HG03520 (cell line): Measurements from ENCODE around the gene SOX5.
A peak's percentile ranks its signal among the peaks of the same experiment; 100 is the strongest.
"Not testable (repeated sequence)": the region's sequence is repeated elsewhere in the genome, so short reads cannot be mapped to it uniquely, and the experiment has no call there.

Experiments used
- ATAC-seq: cut with Tn5 transposase; IDR thresholded peaks from one replicate; pipeline ENCODE4 v1.9.1; 2021; ENCODE audit warnings: mild to moderate bottlenecking, moderate library complexity; ENCODE audit not compliant: unreplicated experiment

The SOX5 gene

DNA sequence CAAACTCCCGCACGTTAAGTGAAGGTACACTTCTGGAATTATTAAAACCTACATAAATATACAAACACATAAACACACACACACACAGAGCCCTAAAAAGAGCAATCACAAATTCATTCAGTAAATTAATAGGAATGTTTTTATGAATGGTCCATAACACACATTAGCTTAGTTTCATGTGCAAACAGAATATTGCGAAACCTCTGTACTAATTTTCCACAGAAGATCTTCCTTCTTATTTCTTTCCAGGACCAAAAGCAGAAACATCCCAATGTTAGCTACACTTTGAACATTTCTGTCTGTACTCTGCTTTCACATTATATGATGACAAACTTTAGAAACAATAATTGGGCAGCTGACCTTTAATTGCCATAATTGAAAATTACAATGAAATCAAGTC, 101.6 kb downstream of the SOX5 start:
- no peak for ATAC-seq

- no peak for ATAC-seq
These were observed 105.5 kb downstream of the SOX5 start for GRCh38 chr12:23843958-23844357.

DNA sequence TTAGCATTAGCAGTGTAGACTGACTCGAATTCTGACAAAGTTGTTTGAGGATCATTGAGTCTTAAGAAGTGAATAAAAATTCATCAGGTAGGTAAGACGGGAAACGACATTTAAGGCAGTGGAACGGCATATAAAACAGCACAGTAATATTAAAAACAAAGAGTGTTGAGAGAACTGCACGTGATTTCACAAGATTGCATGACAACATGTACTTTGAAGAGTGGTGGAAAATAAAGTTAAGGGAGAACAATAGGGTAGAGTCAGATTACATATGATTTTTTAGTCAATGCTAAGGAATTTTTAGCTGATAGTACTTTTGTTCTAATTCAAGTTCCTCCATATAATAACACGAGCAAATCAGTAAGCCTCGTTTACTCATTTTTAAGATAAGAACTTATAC, 115.4 kb downstream of the SOX5 start:
- no peak for ATAC-seq

GRCh38 chr12:23831739-23832138, 117.7 kb downstream of the SOX5 start:
- no peak for ATAC-seq

- no peak for ATAC-seq
These were observed 119.3 kb downstream of the SOX5 start for GRCh38 chr12:23830210-23830609.

- ATAC-seq: peak; percentile 65
These were observed 122.1 kb downstream of the SOX5 start for GRCh38 chr12:23827353-23827752.

GRCh38 chr12:23825124-23825523, 124.3 kb downstream of the SOX5 start:
- not testable (repeated sequence) for ATAC-seq

- no peak for ATAC-seq
These were observed 125.1 kb downstream of the SOX5 start for GRCh38 chr12:23824358-23824757.

GRCh38 chr12:23822883-23823282, 126.6 kb downstream of the SOX5 start:
- ATAC-seq: not testable (repeated sequence)

DNA sequence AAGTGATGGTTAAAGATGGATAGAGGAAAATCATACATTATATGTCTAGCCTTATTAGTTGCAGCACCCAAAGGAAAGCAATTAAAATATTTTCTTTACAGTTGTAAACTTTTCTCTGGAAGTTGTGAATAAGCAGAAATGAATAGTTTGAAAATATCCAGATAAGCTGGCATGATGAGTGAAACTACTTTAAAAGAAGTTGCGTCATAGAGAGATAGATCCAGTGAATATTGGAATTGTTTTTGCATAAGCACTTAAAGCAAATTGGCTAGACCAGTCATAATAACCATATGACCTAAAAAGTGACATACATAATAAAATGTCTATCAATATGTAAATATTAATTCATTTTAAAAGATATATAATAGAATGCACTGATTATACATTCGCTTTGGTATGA, 132.1 kb downstream of the SOX5 start:
- ATAC-seq: no peak

DNA sequence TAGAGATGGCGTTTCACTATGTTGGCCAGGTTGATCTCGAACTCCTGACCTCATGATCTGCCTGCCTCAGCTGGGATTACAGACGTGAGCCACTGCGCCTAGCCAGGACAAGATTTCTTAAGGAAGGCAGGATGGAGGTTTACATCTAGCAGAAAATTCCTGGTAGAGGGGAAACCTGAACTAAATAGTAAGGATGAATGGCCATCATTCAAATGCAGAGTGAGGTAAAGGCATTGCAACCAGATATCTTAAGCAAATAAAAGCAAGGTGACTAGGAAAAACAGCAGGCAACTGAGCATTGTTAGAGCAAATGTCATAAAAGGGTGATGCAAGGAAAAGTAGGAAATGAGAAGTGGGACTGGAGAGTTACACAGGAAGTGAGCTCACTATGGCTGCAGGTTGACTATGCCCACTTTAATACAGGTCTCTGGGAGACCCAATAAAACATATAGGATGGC, 133.0 kb downstream of the SOX5 start:
- ATAC-seq: no peak

GRCh38 chr12:23815810-23816209, 133.7 kb downstream of the SOX5 start:
- no peak for ATAC-seq

- no peak for ATAC-seq
These were observed 136.3 kb downstream of the SOX5 start for GRCh38 chr12:23813206-23813605.

DNA sequence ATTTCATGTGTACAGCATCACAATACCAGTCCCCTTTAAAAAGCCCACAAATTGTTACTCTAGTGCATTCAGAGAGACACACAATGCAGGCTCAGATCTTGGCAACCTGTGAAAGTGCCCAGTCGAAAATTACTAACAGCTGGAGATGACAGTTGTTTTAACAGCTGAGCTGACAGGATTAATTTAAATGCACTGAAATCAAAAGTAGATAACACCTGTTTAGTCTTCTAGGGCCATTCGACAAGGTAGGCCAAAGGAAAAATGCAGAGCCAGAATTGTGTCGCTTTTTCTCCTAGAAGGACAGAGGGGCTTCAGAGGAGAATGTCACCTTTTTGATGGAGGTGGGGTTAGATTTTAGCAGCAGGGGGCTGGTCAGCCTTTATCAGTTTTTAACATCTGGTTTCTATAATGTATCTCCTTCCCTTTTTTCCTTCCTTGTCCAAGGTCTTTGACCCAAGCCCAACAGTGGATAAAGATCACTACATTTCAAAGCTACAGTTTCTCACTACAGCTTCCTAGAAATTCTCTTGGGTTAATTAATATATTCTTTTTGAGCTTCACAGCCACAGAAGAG, 139.1 kb downstream of the SOX5 start:
- no peak for ATAC-seq

GRCh38 chr12:23803540-23803939, 145.9 kb downstream of the SOX5 start:
- no peak for ATAC-seq

DNA sequence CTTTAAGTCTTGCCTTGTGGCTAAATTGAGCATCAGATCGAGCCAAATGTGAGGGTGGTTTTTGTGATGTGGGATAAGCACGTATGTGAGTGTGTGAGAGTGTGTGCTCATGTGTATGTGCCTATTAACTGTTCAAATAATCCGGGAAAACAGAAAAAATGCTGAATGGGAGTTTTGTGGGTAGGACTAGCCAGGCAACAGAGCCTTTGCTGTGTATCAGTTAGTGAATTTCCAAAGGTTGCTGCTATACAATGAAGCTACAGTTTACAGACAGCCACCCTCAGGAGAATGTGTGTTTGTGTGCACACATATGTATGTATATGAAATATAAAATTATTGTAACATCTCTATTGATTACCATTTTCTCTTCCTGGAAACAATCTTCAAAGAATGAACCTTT, 154.0 kb downstream of the SOX5 start:
- no peak for ATAC-seq

GRCh38 chr12:23781118-23781517, 168.4 kb downstream of the SOX5 start:
- no peak for ATAC-seq

DNA sequence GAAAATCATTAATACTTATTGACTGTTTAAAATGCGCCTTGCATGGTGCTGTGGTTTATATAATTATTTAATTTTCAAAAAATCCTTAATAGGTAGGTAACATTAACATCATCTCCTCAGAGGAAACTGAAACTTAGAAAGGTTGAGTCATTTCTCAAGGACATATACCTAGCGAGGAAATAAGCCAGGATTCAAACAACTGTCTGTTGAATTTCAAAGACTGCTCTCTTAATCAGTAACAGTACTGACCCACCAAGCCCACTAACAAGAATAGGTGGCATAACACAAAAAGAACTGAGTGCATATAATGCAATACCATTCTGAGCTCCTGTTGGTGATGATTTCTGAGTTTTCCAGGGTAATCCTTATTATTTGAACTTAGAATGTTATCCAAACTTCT, 174.3 kb downstream of the SOX5 start:
- no peak for ATAC-seq

DNA sequence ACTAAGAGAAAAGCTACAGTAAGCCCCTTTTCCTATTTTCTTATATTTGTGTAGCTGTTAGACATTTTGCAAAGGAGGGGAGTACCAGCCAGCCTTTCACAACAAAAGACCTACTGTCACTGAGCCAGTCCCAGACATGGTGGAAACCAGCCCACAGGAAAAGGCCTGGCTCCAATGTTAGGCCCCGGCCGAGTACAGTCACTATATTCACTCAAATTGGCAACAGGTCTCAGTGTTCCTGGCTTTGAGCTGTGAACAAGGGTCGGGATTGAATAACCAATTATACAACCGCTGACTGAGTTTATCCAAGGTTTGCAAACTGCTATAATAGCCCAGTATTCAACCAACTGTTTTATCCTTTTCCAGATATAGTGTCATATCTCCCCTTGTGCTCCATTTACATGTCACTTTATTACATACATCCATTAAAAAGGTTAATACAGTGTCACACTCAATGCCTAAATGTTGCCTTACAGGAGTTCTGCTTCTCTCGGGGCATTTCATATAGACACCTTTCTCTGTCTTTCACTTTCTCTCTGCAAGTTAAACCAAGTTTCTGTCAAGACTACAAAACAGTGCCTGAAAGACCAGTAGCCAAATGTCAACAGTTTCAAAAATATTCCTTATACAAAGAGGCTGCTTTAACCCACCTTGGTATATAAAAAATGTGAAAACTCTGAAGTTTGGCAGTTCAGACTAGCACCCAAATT, 178.1 kb downstream of the SOX5 start:
- ATAC-seq: no peak

DNA sequence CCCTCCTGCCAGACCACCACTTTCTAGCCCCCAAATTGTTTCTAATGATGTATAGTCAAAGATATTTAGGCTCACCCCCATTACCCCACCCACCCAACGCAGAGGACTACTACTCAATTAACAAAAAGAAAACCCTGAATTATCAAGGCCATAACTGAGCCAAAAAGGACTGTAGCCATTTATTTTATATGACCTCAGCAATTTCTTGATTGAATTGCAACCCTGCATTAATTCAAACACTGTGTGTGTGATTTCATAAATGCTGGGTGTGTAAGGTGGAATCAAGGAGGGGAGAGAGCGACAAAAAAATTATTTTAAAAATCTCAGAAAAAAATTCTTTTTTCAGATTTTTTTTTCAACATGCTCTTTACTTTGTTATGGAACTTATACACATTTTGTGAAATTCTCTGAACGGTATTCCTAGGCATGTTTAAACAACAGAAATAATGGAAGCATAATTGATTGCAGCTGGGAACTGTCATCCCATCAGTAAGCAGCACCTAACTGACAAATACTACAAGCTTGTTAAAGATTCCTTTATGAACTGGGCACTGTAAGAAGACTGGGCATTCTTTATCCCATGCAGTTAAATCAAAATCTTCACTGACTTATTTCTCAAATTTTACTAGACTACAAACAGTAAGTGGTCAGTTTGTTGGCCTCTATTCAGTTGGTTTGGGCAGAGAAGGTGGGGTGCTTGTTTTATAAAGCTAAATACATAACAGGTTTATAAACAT, 179.1 kb downstream of the SOX5 start:
- ATAC-seq: no peak

- ATAC-seq: no peak
These were observed 181.6 kb downstream of the SOX5 start for GRCh38 chr12:23767834-23768233.

- no peak for ATAC-seq
These were observed 185.7 kb downstream of the SOX5 start for GRCh38 chr12:23763724-23764123.
